GM12864 (cell line): ENCODE results near the gene NATD1.
"Not testable (repeated sequence)": the region's sequence is repeated elsewhere in the genome, so short reads cannot be mapped to it uniquely, and the experiment has no call there.

Experiments used
- DNase-seq: peaks from one replicate; pipeline ENCODE4 v3.0.0-alpha.2; 2011; ENCODE audit warnings: low read depth
- H3K4me3 ChIP-seq: 2 replicates; pipeline ENCODE4 v1.5.1; 2011; ENCODE audit warnings: mild to moderate bottlenecking, low read depth, low read length, control low read depth
- TF ChIP-seq, protein P1 (sequence below): IDR thresholded peaks from 2 replicates; pipeline ENCODE4 v1.5.1; 2011; ENCODE audit warnings: low read depth, mild to moderate bottlenecking, moderate library complexity, low read length, control low read depth, inconsistent platforms; ENCODE audit errors: missing control alignments

The NATD1 gene

GRCh38 chr17:21228111-21228510 is 25.1 kb downstream of the NATD1 start:
- no peak overlapping the region for H3K4me3 ChIP-seq
- no peak for DNase-seq
- TF ChIP-seq, protein P1, sequence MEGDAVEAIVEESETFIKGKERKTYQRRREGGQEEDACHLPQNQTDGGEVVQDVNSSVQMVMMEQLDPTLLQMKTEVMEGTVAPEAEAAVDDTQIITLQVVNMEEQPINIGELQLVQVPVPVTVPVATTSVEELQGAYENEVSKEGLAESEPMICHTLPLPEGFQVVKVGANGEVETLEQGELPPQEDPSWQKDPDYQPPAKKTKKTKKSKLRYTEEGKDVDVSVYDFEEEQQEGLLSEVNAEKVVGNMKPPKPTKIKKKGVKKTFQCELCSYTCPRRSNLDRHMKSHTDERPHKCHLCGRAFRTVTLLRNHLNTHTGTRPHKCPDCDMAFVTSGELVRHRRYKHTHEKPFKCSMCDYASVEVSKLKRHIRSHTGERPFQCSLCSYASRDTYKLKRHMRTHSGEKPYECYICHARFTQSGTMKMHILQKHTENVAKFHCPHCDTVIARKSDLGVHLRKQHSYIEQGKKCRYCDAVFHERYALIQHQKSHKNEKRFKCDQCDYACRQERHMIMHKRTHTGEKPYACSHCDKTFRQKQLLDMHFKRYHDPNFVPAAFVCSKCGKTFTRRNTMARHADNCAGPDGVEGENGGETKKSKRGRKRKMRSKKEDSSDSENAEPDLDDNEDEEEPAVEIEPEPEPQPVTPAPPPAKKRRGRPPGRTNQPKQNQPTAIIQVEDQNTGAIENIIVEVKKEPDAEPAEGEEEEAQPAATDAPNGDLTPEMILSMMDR, result no peak

- not testable (repeated sequence) for DNase-seq, H3K4me3 ChIP-seq
Measured at GRCh38 chr17:21227277-21227676, 25.9 kb downstream of the NATD1 start.

GRCh38 chr17:21223086-21223485 is 30.1 kb downstream of the NATD1 start:
- DNase-seq, result no peak
- TF ChIP-seq, protein P1, result no peak

DNA sequence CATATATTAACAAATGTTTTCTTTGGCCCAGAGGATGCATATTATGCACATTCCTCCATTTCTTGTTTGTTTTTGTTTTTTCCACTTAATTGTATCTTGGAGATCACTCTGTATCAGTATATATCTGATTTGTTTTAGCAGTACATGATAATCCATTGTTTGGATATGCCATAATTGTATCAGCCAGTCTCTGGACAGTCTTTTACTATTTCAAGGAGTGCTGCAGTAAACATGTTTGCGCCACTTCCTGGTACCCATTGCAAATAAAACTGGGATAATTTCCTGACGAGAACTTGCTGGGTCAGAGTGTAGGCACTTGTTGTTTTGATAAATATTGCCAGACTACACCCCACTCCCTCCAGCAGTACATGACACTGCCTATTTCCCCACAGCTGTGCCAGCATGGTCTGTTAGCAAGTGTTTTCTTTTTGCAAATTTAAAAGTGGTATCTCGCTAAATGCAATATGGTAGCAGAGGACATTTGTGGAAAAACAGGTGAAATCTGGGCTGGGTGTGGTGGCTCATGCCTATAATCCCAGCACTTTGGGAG is 34.3 kb downstream of the NATD1 start:
- TF ChIP-seq, protein P1, result no peak

More at GRCh38 chr17:21223086-21223485, 30.1 kb downstream of the NATD1 start:
- no peak overlapping the region for H3K4me3 ChIP-seq

GRCh38 chr17:21218101-21218500 is 35.1 kb downstream of the NATD1 start:
- no peak overlapping the region for H3K4me3 ChIP-seq
- DNase-seq, result no peak
- TF ChIP-seq, protein P1, result no peak

More for the DNA sequence above, 34.3 kb downstream of the NATD1 start:
- H3K4me3 ChIP-seq, result no peak overlapping the region
- DNase-seq, result no peak

GRCh38 chr17:21217346-21217745 is 35.9 kb downstream of the NATD1 start:
- no peak for DNase-seq
- TF ChIP-seq, protein P1, result no peak
- no peak overlapping the region for H3K4me3 ChIP-seq

DNA sequence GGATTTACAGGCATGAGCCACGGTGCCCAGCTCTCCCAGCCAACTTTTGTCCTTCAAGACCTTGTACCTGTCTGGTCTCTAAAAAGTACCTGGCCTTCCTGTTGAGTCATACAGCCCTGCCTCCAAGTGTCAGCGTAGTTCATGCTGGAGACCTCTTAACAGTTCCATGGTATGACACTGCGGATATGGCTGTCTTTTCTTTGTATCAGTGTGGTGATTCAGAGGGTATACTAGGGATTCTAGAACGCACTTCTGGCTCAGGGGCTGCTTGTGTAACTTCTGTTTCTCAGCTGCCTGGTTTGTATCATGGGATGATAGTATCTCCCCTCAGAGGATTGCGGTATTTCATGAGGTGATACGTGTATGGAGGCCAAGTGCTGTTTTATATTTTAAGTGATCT is 37.3 kb downstream of the NATD1 start:
- TF ChIP-seq, protein P1, result no peak
- DNase-seq, result no peak
- H3K4me3 ChIP-seq, result no peak overlapping the region
